Occipital lobe (tissue), 2 donors: ENCODE measurements around the gene CARD19. TPM values are rescaled to one million over a fixed set of nuclear protein-coding genes. Genes with fewer than 3 reads are reported as not detected.
A peak's percentile ranks its signal among the peaks of the same experiment; 100 is the strongest.

Experiments
- DNase-seq: peaks from one replicate; lab custom pipeline; 2025; lab: John Stamatoyannopoulos, UW
- total RNA-seq: library from RNA; depleted of rRNA; stranded (reverse); fragments of >200 nt; gene quantifications from one replicate; pipeline ENCODE4 v1.2.3, GENCODE V29; 2014

The CARD19 gene
- total RNA-seq, 1 donor from 2014 or later, result 15.3 TPM

DNA sequence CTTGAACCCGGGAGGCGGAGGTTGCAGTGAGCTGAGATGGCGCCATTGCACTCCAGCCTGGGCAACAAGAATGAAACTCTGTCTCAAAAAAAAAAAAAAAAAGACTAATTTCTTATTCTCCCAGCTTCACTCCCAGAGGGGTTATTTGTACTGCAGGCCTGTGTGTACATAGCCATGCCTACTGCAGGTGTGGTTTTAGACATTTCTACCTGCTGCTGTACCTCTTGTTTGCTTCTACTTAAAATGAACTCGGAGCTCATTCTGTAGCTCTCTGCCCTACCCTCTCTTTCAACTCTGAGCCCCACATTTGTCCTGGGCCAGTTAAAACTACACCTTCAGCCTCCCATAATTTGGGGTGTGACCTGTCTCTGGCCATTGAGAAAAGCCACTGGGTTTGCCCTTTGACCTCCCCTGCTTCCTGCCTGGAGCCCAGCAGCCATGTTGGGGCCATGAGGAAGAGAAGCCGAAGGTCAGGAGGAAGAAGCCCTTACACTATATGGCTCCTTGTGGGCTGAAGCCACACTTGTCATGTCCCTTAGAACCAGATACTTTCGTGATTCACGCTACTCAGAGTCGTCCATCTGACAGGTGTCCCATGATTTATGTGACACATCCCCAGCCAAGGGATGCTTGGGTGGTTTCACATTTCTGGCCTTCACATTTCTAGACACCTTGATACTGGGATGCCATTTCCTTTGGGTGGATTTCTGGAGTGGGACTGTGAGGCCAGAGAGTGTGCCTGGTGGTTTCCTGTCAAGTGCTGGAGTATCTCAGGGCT lies 9.4 kb upstream of the CARD19 start:
- no peak for DNase-seq

DNA sequence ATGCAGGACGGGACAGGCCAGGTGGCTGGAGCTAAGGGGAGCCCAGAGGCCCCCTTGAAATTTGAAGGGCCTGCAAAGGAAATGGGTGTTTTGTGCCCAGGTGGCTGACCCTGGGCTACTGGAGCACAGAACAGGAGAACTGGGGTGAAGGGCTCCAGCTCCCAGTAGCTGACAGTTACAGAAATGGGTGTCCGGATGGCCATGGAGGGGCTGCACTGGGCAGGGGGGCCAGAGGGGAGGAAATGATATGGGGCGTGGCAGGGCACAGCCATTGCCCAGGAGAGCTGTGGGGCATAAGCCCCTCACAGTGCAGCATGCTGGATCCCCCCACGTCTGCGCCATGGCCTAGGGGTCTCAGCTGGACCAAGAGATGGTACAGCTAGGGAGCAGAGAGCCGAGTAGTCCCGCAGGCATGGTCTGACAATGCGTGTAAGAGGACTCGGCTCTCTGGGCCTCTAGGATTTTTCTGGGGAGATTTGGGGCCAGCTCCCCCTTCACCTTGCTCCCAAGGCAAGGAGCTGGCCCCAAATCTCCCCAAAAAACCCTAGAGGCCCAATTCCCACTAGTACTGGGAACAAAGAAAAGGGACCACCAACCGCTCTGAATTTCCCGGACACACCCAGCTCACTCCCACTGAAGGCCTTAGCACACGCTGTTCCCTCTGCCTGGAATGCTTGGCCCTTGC lies 7.9 kb upstream of the CARD19 start:
- no peak for DNase-seq

DNA sequence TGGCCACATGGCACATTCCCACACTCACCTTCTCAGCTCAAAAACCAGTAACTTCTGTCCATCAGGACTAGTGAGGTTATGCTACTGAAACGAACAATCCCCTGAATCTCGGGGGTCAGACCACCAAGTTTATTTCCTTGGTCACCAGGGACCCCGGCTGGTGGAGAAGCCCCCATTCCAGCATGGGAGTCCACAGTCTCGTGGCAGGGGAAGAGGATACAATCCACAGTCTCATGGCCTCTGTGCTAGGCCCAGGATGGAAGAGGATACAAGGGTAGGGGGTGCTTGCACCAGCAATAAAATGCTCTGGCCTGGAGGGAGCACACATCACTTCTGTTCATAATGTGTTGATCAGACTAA lies 7.4 kb upstream of the CARD19 start:
- DNase-seq, result no peak

DNA sequence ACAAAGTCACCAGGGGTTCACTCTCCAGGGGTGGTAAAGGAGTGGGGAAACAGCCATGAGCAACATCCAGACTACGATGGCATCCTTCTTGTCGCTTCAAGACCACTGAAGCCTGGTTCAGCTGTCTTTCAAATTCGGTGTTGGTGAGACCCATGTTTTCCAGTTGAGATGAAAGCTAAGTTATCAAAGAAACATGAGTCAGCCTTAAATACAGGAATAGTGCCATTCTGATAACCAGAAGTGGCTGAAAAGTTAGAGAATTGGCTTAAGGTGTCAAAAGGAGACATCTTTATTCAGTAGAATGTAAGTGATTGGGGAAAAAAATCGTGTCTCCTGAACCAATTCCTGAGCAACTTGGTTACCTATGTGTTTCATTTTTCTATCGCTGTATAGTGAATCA lies 7.0 kb upstream of the CARD19 start:
- no peak for DNase-seq

DNA sequence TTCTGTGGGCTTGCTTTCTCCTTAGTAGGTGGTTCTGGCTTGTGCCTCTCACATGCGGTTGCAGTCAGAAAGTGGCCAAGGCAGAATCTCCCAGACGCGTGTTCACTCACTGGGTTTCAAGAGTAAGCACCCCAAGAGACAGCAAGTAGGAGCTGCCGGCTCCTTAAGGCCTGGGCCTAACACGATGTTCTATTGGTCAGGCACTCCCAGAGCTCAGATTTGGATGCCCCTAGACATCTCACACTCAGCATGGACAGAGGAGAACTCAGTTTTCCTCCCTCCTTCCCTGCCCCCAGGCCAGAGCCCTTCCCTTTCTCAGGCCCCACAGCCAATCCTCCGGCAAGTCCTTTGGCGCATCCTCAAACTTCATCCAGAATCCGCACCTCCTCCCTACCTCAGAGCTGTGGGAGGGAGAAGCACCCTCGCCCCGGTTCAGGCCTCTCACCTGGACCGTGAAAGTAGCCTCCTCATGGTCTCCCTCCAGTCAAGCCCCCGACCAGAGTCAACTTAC lies 6.5 kb upstream of the CARD19 start:
- DNase-seq, result no peak

DNA sequence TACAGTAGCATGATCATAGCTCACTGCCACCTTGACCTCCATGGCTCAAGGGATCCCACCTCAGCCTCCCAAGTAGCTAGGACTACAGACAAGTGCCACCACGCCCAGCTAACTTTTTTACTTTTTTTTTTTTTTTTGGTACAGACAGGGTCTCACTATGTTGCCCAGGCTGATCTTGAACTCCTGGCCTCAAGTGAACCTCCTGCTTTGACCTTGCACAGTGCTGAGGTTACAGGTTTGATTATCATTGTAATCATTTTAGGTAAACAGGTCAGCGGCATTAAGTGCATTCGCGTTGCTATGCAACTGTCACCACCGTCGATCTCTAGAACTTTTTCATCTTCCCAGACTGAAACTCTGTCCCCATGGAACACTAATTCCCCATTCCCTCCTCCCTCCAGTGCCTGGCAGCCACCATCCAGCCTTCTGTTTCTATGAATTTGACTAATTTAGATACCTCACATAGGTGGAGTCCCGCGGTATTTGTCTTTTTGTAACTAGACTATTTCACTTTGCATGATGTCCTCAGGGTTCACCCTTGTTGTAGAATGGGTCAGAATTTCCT lies 5.8 kb upstream of the CARD19 start:
- no peak for DNase-seq

DNA sequence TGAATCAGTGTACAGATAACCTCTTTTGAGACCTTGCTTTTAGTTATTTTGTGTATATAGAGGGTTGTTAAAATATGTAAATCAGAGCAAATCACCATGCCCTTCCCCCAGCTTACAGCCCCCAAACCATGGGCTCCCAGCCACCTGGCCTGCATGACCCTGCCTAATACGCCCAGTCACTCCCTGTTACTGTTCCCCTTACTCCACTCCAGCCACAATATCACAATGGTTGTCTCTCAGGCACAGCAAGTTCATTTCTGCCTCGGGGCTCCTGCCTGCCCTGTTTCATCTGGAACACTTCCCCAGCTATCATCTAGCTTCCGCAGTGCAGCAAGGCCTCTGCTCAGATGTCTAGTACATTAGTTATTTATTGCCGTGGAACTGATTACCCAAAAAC lies 5.0 kb upstream of the CARD19 start:
- no peak for DNase-seq

DNA sequence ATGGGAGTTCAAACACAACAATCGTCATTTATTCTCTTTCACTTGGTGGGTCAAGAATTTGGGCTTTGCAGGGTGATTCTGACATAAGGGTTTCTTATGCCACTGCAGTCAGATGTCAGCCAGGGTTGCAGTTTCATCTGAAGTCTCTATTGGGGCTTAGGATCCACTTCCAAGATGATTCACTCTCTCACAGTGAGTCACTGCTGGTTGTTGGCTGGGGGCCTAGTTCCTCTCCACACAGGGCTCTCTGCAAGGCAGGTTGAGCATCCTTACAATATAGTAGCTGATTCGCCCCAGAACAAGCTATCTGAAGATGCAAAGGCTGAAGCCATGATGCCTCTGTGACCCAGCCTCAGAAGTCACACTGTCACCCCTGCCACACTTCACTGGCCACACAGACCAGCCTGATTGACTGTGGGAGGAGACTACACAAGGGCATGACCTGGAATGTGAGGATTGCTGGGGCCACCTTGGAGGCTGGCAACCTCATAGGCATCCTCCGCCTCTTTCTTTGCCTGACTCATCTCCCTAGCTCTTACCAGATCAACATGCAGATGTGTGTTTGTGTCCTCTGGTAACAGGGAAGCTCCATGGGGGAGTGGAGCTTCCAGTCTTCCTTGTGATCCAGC lies 4.5 kb upstream of the CARD19 start:
- peak; percentile 61 for DNase-seq

DNA sequence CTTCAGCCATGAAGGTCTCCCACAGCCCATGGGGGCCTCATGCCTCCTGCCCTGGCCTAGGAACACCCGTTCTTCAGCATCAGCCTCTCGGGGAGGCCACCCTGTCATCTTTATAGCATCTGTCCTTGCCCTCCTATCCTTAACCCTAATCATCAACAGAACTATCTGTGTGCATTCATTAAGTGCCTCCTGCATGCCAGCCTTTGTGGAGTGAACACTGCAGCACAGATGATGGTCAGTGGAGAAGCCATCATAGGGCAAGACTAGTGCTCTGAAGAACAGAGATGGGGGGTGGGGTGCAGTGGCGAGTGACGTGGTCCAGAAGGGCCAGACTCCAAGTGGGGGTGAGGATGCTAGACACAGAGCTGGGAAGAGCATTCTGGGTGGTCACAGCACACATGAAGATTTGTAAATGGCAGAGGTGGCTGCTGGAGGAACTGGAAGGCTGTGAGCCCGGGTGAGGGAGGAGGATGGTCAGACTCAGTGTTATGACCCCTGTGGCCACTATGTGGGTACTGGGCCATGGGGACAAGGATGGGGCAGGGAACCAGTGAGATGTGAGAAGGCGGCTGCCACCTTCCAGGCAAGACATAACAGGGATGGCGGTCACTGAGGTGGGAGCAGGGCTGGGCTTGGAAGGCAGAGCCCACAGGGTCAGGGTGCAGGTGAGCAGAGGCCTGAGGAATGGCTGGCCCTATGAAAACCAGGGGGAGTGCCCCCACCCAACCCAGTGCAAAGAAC lies 3.6 kb upstream of the CARD19 start:
- no peak for DNase-seq

DNA sequence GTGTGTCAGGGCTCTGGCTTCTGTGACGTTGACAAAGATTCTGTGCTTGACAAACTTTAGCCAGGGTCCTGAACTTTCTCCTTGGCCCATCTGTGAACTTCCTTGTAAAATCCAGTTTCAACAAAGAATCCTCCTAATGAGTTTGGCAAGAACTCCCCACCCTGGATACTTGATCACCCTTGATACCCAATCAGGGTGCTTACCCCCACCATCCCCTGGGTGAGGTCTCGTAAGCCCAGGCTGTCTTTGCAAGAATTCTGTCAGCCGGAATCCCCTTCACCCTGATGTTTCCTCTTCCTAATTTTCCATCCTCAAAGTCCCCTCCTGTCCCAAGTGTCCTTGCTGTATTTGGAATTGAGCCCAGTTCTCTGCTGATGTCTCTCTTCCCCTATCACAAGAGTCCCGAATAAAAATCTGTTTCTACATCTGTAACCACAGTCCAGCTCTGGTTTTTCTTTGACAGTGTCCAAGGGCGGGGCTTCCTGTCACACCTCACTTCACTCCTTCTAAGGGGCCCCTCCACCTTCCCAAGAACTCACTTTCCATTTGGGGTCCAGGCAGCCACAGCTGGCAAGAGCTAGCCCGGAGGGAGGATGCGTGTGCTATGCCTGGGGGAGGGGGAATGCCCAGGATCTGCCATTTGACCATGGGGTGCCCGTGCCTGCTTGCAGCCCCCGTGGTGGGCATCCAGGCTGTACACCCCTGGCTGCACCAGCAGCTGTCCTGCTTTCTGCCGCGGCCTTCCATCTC lies 2.7 kb upstream of the CARD19 start:
- no peak for DNase-seq

DNA sequence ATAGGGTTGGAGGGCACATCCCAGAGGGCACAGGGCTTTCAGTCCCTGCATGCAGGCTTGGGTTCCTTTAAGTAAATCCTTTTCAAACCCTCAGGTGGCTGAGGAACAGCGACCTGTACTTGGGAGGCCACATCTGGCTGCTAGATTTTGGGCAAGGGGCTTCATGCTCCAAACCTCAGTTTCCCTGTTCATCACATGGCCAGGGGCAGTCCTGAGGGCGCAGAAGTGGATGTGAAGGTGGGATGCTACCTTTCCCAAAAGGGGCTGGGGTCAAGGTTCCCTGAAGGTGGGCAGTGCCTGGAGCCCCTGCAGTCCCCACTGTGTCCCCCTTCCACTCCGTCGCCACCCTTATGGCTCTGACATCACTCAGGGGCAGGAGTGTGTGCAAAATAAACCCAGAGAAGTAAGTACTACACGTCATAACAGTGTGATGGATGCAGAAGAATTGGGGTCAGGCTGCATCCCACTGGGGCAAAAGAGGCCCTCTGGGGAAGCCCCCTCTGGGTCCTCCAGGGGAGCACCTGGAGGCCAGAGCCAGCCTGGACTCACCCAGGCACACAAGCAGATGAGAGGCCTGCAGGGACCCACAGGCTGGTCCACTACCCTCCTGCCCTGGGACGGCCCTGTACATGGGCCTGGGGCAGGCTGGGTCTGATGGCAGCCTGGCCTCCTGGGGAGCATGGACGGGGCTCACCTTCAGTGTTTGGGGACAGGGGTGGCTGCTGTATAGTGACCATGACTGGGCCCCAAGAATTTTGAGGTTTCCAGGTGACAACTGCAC lies 1.9 kb upstream of the CARD19 start:
- no peak for DNase-seq

DNA sequence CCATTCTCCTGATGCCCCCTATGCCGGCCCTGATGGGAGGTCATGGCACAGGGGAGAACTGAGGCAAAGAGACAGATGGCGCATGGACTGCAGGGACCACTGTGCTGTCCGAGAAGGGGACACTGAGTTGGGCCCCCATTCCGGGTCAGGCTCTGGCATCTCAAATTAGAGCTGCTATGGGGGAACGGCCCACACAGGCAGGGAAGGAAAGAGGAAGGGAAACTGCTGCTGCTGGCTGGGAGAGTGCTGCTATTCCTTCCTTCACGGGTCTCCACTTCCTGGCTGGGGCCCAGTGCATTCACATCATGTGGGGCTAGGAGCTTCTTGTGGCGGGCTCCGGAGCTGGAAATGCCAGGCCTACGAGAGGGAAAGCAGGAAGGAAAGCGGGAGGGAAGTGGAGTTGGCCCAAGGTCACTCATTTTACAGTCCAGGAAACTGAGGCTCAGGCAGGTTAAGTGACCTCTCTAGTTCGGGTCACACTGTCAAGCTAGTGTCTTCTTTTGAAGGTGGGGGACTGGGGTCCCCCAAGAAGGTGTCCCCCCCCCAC lies 1.3 kb upstream of the CARD19 start:
- DNase-seq, result no peak

DNA sequence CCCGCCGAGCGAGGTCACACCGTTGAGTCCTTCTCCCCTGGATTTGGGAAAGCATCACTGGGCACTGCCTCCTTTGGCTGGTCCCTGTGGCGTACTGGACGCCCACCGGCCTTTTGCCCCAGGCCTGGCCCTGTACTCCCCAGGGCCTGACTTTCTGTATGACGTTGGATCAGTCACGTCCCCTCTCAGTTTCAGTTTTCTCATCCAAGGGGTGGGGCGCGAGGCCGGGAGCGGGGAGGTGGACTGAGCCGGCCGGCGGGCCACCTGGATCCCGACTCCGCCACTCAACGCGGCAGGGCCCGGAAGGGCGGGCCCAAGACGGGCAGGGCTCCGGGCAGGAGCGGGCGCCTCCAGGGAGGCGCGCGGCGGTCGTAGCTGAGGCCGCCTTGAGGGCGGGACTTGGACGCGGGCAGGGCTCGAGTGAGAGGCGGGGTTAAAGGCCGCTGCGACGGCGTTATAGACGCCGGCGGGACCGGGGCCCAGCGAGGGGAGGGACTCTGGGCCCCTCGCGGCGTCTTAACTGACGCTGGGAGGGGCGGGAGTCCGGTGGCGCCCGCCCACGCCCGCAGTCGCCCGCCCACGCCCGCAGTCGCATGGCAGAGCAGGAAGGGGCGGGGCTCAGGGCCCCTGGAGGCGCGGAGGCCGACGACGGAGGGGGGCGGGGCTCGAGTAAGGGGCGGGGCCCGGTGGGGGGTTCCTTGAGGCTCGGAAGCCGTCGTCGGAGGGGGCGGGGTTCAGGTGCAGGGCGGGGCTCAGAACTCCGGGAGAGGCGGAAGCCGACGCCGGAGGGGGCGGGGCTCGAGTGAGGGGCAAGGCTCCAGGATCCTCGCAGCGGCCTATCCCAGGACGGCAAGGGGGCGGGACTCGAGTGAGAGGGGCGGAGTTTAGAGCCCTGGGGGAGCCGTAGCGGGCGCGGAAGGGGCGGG lies 549 bp upstream of the CARD19 start:
- peak; percentile 99 for DNase-seq

DNA sequence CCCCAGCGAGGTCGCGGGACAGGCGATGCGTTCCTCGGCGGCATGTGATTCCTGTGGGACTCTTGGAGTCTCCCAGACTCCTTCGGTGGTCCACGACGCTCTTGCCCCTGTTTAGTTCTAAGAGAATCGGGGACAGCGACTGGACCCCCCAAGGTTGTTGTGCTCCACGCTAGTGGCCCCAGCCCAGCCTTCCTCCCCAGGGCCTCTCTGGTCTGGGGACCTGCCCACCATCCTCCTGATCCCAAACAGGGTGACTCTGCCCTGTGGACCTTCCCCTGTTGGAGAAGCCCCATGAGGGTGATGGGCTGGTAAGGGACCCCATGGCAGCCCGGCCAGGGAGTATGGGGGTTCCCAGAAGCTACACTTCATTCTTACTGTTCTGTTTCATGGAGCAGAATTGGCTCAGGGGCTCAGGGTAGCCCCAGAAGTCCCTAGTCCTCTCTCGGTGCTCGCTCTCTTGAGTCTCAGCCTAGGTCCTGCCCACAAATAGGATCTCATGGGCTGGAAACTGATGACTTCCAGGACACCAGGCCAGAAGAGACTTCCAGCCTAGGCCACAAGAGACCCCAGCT lies 880 bp downstream of the CARD19 start:
- DNase-seq, result no peak

DNA sequence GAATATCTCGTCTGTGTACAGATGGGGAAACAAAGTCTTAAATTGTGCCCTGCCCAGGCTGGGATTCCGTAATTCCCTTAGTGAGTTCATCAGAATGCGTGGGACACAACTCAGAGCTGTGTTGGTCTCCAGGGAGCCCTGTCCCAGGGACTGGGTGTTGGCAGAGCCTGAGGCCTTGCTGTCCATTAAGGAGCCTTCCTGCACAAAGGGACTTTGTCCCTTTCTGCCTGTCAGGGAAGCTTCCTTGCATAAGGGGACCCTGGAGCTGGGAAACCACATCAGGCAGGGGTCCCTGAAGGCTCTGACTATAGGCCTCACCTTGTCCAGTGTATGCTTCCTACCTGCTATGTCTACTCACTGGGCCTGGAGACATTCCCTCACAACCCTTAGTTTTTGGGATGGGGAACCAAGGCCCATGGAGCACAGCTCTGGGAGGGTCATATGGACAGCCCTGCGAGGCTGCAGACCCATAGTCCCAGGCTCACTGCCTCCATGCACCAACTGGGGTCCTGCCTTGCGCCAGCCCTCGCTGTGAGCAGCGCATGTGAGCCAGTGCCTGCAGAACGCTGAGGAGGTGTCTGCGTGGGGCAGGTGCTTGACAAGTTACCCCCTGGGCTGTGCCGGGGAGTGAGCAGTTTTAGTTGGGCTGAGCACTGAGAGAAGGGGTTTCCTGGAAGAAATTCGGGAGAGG lies 1.6 kb downstream of the CARD19 start:
- peak; percentile 15 for DNase-seq

DNA sequence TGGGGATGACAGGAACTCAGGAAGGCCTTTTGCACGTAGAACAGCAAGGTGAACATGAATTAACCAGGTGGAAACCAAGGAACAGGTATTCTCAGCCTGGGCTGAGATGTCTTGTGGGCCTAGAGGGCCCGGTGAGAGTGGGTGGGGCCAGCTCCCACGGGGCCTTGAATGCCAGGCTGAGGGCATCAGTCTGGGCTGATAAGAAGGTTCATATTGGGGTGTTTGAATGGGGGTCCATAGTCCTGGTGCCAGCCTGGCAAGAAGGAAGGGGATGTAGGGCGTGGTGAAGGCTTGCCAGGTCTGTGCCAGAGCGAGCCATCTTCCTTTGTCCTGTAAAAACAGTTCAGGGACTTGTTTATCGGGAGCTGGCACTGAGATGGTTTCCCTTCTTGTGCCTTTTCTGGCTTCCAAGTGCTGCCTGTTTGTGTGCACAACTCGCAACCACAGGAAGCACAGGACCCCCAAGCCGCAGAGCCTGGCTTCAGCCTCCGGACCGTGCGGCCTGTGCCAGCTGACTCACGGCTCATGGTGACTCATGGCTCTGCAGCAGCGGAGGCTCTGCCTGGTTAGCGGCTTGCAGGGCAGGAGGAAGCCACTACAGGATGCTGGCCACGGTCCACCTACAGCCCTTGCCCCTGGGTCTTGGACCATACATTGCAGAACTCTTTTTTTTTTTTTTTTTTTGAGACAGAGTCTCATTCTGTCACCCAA lies 2.4 kb downstream of the CARD19 start:
- peak; percentile 88 for DNase-seq
